SK-N-MC (cell line): ENCODE data around the gene CRKL.

ENCODE experiments used
- EZH2 ChIP-seq: fragments of 200-600 bp; sonication (generic); IDR thresholded peaks from one replicate; pipeline ENCODE4 v1.6.1; 2017; ENCODE audit warnings: antibody characterized with exemption
- FOXP2 ChIP-seq: optimal IDR thresholded peaks from 2 replicates; pipeline ENCODE3; 2011; ENCODE audit warnings: mild to moderate bottlenecking, moderate library complexity; ENCODE audit not compliant: insufficient read depth; ENCODE audit errors: extremely low read length, control extremely low read depth
- POLR2AphosphoS5 ChIP-seq: IDR thresholded peaks from 2 replicates; pipeline ENCODE4 v1.6.1; 2012; ENCODE audit warnings: mild to moderate bottlenecking, low read depth, low read length, borderline replicate concordance

- TF ChIP-seq POLR2AphosphoS5 (no peak), EZH2 (no peak), FOXP2 (no peak)
Measured at GRCh38 chr22:20930004-20930403, 12.8 kb downstream of the CRKL start.
